ENCODE data around the gene SKIL.
"Not testable (repeated sequence)": the region's sequence is repeated elsewhere in the genome, so short reads cannot be mapped to it uniquely, and the experiment has no call there.

The SKIL gene

GRCh38 chr3:170338690-170339340 is 18.7 kb upstream of the SKIL start:
- no peak for DNase-seq (ENCODE audit: low read depth)
- TF ChIP-seq, protein P1, sequence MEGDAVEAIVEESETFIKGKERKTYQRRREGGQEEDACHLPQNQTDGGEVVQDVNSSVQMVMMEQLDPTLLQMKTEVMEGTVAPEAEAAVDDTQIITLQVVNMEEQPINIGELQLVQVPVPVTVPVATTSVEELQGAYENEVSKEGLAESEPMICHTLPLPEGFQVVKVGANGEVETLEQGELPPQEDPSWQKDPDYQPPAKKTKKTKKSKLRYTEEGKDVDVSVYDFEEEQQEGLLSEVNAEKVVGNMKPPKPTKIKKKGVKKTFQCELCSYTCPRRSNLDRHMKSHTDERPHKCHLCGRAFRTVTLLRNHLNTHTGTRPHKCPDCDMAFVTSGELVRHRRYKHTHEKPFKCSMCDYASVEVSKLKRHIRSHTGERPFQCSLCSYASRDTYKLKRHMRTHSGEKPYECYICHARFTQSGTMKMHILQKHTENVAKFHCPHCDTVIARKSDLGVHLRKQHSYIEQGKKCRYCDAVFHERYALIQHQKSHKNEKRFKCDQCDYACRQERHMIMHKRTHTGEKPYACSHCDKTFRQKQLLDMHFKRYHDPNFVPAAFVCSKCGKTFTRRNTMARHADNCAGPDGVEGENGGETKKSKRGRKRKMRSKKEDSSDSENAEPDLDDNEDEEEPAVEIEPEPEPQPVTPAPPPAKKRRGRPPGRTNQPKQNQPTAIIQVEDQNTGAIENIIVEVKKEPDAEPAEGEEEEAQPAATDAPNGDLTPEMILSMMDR (IDR thresholded peaks at IDR 0.05; ENCODE audit: insufficient read depth, low read depth, low read length, missing control alignments) = no peak
- H3K4me3 ChIP-seq (ENCODE audit: low read depth, low read length) = no peak overlapping the region

DNA sequence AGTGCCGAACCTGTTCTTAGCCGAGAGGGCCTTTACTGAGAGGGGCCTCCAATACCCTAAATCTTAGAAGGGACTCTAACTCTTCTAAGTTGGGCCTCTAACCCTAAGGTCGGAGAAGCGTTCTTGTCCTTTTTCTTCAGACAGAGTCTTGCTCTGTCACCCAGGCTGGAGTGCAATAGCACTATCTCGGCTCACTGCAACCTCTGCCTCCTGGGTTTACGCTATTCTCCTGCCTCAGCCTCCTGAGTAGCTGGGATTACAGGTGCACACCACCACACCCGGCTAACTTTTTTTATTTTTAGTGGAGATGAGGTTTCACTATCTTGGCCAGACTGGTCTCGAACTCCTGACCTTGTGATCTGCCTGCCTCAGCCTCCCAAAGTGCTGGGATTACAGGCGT is 15.2 kb upstream of the SKIL start:
- H3K4me3 ChIP-seq (ENCODE audit: low read depth, low read length); DNase-seq (ENCODE audit: low read depth): not testable (repeated sequence)

DNA sequence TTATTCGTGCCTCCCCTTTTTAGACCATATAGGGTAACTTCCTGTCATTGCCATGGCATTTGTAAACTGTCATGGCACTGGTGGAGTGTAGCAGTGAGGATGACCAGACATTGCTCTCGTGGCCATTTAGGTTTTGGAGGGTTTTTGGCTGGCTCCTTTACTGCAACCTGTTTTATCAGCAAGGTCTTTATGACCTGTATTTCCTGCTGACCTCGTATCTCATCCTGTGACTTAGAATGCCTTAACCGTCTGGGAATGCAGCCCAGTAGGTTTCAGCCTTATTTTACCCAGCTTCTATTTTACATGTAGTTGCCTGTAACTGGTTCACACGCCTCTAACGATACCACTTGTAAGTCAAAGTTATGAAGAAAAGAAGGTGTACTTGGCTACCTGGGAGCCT is 13.7 kb upstream of the SKIL start:
- DNase-seq (ENCODE audit: low read depth); H3K4me3 ChIP-seq (ENCODE audit: low read depth, low read length): not testable (repeated sequence)

- no peak for DNase-seq (ENCODE audit: low read depth)
- H3K4me3 ChIP-seq (ENCODE audit: low read depth, low read length) = no peak overlapping the region
- TF ChIP-seq, protein P1 (IDR thresholded peaks at IDR 0.05; ENCODE audit: insufficient read depth, low read depth, low read length, missing control alignments) = no peak
These were observed 12.5 kb upstream of the SKIL start for GRCh38 chr3:170344971-170345370.

DNA sequence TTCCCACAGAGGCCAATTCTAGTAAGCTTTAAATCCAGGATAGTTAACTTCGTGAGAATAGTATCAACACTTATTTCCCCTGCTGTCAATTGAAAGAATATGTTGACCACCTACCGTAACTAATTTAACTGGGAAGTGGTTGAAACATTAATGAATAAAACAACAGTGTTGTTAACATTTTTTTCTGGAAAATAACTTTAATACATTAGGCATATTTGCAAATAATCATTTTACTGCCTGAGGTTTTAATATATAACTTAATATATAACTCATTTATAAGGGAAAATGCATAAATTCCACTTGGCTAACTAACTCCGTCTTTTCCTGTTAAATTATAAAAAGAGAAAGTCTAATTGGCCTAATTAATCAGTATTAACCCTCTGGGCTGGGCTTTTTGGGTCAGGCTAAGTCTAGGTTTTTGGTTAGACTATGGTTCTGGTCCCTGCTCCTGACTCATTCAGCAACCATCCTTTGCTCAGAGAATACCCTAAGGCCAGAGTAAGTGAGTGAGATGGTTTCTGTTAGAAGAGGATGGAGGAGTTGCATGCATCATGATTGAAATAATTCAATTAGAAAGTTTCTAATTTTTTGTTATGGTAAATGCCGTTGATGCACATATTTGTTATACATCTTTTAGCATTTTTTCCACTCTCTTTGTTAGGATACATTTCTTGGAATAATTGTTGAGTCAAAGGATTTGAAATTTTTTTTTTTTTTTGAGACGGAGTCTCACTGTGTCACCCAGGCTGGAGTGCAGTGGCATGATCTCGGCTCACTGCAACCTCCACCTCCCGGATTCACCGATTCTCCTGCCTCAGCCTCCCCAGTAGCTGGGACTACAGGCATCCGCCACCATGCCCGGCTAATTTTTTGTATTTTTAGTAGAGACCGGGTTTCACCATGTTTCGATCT is 10.8 kb upstream of the SKIL start:
- H3K4me3 ChIP-seq (ENCODE audit: low read depth, low read length) = no peak overlapping the region
- no peak for DNase-seq (ENCODE audit: low read depth)
- TF ChIP-seq, protein P1 (IDR thresholded peaks at IDR 0.05; ENCODE audit: insufficient read depth, low read depth, low read length, missing control alignments) = no peak

- TF ChIP-seq, protein P1 (IDR thresholded peaks at IDR 0.05; ENCODE audit: insufficient read depth, low read depth, low read length, missing control alignments) = no peak
- peak overlapping the region; percentile 30; the same call in 1 of the 2 replicates for H3K4me3 ChIP-seq (ENCODE audit: low read depth, low read length)
- peak; percentile 59 for DNase-seq (ENCODE audit: low read depth)
These were observed 6.8 kb upstream of the SKIL start for GRCh38 chr3:170350515-170351413.

- TF ChIP-seq, protein P1 (IDR thresholded peaks at IDR 0.05; ENCODE audit: insufficient read depth, low read depth, low read length, missing control alignments) = no peak
- DNase-seq (ENCODE audit: low read depth) = peak; percentile 79
These were observed 4.6 kb upstream of the SKIL start for GRCh38 chr3:170352936-170353335.

More at GRCh38 chr3:170352936-170353335, 4.6 kb upstream of the SKIL start:
- no peak overlapping the region for H3K4me3 ChIP-seq (ENCODE audit: low read depth, low read length)

All from GM12865 (cell line).